DND-41 (cell line): ENCODE data around the gene TBC1D8.

ENCODE experiments used
- CTCF ChIP-seq: IDR thresholded peaks from 2 replicates; pipeline ENCODE4 v1.5.1; 2012; ENCODE audit warnings: borderline replicate concordance, low read length, moderate library complexity, mild to moderate bottlenecking; ENCODE audit not compliant: poor library complexity, severe bottlenecking; ENCODE audit errors: extremely low read depth
- EZH2 ChIP-seq: IDR thresholded peaks from 3 replicates; pipeline ENCODE4 v1.6.1; 2012; ENCODE audit warnings: borderline replicate concordance, low read depth, mild to moderate bottlenecking, moderate library complexity, low read length, inconsistent platforms; ENCODE audit not compliant: severe bottlenecking

- no peak for TF ChIP-seq CTCF
- no peak for TF ChIP-seq EZH2
Observed at GRCh38 chr2:101001691-101002561, 149.3 kb downstream of the TBC1D8 start, which contains the start of gene RPL31.
